ENCODE results near the gene CABCOCO1. TPM values are rescaled to one million over a fixed set of nuclear protein-coding genes. Genes with fewer than 3 reads are reported as not detected.

CABCOCO1 gene
- total RNA-seq, 4 donors from 2014 or later = not detected

- no peak overlapping the region for H3K27ac ChIP-seq
- H3K4me1 ChIP-seq = peaks cover 0 to 22% (median 3%) of the 10 kb centered on the region in 4 donors
- WGBS, 2 donors = 80 to 82% methylated on average over 9 of the region's 9 CpGs
- DNase-seq (ENCODE audit: low spot score in 2 of 2) = no peak
- H3K9me3 ChIP-seq = no peaks in the 10 kb centered on the region
- no peaks in the 10 kb centered on the region for H3K36me3 ChIP-seq
- TF ChIP-seq POLR2A (IDR thresholded peaks at IDR 0.05) (no peak), CTCF (IDR thresholded peaks at IDR 0.05) (no peak), EP300 (IDR thresholded peaks at IDR 0.05) (no peak)
- no peaks in the 10 kb centered on the region for H3K27me3 ChIP-seq
- H3K4me3 ChIP-seq = no peak overlapping the region
Observed at GRCh38 chr10:61784354-61785133, 121.8 kb downstream of the CABCOCO1 start.

DNA sequence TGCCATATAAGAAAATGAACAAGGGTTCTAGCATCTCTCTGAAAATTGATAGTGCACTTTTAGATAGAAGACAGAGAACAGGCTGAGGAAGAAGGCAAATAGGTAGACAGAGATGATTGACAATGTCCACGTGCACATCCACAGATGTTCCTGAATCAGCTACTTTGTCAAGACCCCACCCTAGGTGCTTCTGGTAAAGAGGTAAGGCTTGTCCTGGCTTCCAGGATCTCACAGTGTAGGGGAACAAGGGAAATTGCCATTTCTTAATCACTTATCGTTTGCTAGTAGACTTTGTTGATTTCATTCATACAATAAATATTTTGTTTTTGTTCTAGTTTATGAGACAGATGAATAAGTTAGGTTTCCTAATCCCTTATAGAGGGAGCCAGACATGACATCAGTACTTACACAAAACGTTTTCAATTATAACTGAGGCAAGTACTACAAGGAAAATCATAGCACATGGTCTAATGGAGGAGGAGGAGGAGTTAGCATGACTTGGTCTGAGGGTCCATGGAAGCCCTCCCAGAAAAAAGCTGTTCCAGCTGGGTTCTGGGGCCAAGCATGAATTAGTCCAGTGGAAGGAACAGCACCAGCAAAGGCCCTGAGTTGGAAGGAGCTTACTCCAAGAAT lies 122.9 kb downstream of the CABCOCO1 start:
- 69 to 71% methylated on average over 3 of the region's 3 CpGs for WGBS, 2 donors
- Histone ChIP-seq H3K27ac (peak overlapping the region in 1 of 4 donors; percentile 16), H3K4me3 (no peak overlapping the region), H3K4me1 (peaks cover 0 to 18% (median 3%) of the 10 kb centered on the region in 4 donors), H3K27me3 (no peaks in the 10 kb centered on the region), H3K9me3 (no peaks in the 10 kb centered on the region), H3K36me3 (no peaks in the 10 kb centered on the region)
- TF ChIP-seq POLR2A (IDR thresholded peaks at IDR 0.05) = no peak
- no peak for TF ChIP-seq CTCF (IDR thresholded peaks at IDR 0.05)
- TF ChIP-seq EP300 (IDR thresholded peaks at IDR 0.05) = no peak
- no peak for DNase-seq (ENCODE audit: low spot score in 2 of 2)

DNA sequence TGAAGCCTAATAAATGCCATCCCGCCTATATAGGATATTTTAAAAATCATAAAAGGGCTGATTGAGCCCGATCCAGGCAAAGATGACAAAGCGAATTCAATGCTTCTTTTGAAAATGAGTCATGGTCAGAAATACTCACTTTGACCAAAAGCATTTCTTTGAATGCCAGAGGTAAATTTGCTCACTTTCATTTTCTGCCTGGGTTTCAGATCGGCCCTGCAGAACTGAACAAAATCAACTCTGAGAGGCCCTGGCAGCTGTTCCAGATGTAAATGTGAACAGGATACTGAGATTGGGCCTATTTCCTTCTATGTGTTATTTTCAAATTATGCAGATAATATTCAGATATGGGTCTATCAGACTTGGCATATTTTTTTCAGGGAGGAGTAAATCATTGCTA lies 124.0 kb downstream of the CABCOCO1 start:
- Histone ChIP-seq H3K36me3 (no peaks in the 10 kb centered on the region), H3K27ac (peak overlapping the region in 2 of 4 donors; percentile 16 to 65), H3K27me3 (no peaks in the 10 kb centered on the region), H3K9me3 (no peaks in the 10 kb centered on the region), H3K4me1 (peaks cover 0 to 24% (median 3%) of the 10 kb centered on the region in 4 donors), H3K4me3 (peak overlapping the region in 1 of 4 donors; percentile 23)
- WGBS, 2 donors = 12 to 18% methylated on average over 4 of the region's 4 CpGs
- DNase-seq (ENCODE audit: low spot score in 2 of 2) = peak in 1 of 2 donors; percentile 7
- TF ChIP-seq CTCF (IDR thresholded peaks at IDR 0.05) = no peak
- no peak for TF ChIP-seq EP300 (IDR thresholded peaks at IDR 0.05)
- TF ChIP-seq POLR2A (IDR thresholded peaks at IDR 0.05) = no peak

- no peak for DNase-seq (ENCODE audit: low spot score in 2 of 2)
- 46 to 54% methylated on average over 3 of the region's 3 CpGs for WGBS, 2 donors
- no peak overlapping the region for H3K4me3 ChIP-seq
Observed at GRCh38 chr10:61787170-61787569, 124.4 kb downstream of the CABCOCO1 start.

More at GRCh38 chr10:61787170-61787569, 124.4 kb downstream of the CABCOCO1 start:
- Histone ChIP-seq H3K36me3 (no peaks in the 10 kb centered on the region), H3K27me3 (no peaks in the 10 kb centered on the region), H3K4me1 (peaks cover 0 to 24% (median 3%) of the 10 kb centered on the region in 4 donors), H3K27ac (peak overlapping the region in 1 of 4 donors; percentile 65), H3K9me3 (no peaks in the 10 kb centered on the region)
- TF ChIP-seq POLR2A (IDR thresholded peaks at IDR 0.05) (no peak), EP300 (IDR thresholded peaks at IDR 0.05) (no peak), CTCF (IDR thresholded peaks at IDR 0.05) (no peak)
